Fibroblast of mammary gland (primary cell): ENCODE results near the gene CILP.
"Not testable (repeated sequence)": the region's sequence is repeated elsewhere in the genome, so short reads cannot be mapped to it uniquely, and the experiment has no call there.

Source experiments
- DNase-seq: peaks from one replicate; pipeline ENCODE4 v3.0.0-alpha.2; 2010; ENCODE audit warnings: low read depth
- H3K4me3 ChIP-seq: 2 replicates; pipeline ENCODE4 v1.5.1; 2011; ENCODE audit warnings: low read depth, mild to moderate bottlenecking, low read length, moderate library complexity; ENCODE audit not compliant: control insufficient read depth
- TF ChIP-seq, protein P1 (sequence below): conservative IDR thresholded peaks from 2 replicates; pipeline ENCODE4 v1.5.1; 2011; ENCODE audit warnings: low read depth, low read length, inconsistent platforms; ENCODE audit not compliant: control insufficient read depth, insufficient read depth

Gene CILP

DNA sequence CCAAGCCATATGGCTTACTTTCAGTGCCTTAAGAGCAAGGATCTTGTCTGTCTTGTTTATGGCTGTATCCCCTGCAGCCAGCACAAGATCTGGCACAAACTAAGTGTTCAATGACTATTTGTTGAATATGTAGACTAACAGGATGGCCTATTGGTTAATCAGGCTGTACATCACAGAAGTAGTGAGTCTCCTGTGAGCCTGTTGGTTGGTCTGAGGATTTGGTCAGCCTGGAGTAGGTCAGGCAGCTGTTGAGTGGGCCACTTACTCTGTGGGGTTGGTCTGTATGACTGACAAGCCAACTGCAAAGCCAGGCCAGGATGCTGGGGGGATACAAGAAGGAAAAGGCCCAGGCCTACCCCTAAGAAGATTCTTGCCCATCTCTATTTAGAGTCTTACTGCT lies 33.4 kb upstream of the CILP start:
- peak; percentile 20 for DNase-seq
- TF ChIP-seq, protein P1, sequence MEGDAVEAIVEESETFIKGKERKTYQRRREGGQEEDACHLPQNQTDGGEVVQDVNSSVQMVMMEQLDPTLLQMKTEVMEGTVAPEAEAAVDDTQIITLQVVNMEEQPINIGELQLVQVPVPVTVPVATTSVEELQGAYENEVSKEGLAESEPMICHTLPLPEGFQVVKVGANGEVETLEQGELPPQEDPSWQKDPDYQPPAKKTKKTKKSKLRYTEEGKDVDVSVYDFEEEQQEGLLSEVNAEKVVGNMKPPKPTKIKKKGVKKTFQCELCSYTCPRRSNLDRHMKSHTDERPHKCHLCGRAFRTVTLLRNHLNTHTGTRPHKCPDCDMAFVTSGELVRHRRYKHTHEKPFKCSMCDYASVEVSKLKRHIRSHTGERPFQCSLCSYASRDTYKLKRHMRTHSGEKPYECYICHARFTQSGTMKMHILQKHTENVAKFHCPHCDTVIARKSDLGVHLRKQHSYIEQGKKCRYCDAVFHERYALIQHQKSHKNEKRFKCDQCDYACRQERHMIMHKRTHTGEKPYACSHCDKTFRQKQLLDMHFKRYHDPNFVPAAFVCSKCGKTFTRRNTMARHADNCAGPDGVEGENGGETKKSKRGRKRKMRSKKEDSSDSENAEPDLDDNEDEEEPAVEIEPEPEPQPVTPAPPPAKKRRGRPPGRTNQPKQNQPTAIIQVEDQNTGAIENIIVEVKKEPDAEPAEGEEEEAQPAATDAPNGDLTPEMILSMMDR = no peak
- no peak overlapping the region for H3K4me3 ChIP-seq

DNA sequence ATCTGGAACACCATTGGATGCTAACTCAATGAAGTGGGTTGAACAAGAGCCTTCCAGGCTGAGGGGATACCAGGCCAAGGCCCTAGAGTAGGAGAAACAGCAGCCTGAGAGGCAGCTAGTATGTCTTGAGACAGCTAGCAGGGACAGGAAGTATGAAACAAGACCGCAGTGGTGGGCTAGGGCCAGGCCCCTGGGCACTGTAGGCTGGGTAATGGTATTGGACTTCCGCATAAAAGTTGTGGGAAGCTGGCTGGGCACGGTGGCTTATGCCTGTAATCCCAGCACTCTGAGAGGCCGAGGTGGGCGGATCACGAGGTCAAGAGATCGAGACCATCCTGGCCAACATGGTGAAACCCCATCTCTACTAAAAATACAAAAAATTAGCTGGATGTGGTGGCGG lies 25.2 kb upstream of the CILP start:
- DNase-seq, H3K4me3 ChIP-seq: not testable (repeated sequence)

DNA sequence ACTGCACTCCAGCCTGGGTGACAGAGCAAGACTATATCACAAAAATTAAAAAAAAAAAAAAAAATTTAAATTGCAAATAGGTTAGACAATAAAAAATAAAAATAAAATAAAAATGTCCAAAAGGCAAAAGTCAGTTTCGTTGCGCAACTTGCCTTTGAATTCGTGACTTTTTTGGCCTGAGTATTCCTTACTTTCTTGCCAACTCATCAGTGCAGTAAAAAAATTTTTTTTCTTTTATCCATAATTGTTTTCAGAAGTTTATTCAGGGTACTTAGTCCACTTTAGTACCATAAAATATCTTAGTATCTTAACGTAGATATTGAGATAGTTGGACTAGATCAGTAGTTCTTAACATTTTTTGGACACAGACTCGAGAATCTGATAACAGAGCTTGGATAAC lies 22.4 kb upstream of the CILP start:
- DNase-seq = peak; percentile 19

DNA sequence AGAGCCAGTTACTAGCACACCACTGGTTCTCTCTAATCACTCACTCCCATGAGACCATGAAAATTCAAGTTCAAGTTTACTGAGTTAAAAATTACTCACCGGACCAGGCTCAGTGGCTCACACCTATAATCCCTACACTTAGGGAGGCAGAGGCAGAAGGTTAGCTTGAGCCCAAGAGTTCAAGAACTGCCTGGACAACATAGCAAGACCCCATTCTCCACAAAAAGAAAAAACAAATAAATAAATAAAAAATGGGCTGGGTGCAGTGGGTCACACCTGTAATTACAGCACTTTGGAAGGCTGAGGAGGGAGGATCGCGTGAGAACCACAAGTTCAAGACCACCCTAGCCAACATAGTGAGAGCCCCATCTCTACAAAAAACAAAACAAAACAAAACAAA lies 21.2 kb upstream of the CILP start:
- DNase-seq = peak; percentile 6
- TF ChIP-seq, protein P1 = no peak
- no peak overlapping the region for H3K4me3 ChIP-seq

More for the DNA sequence above, 22.4 kb upstream of the CILP start:
- no peak overlapping the region for H3K4me3 ChIP-seq
- TF ChIP-seq, protein P1 = no peak

DNA sequence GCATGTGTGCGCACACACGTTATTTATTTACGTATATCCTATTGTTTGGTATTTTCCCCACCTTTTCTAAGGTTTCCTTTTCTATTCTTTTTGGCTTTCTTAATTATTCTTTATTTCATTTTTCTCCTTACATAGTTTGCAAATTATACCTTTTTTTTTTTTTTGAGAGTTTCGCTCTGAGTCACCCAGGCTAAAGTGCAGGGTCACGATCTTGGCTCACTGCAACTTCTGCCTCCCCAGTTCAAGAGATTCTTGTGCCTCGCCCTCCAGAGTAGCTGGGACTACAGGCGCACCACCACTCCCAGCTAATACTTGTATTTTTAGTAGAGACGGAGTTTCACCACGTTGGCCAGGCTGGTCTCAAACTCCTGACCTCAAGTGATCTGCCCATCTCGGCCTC lies 20.0 kb upstream of the CILP start:
- no peak overlapping the region for H3K4me3 ChIP-seq
- TF ChIP-seq, protein P1 = no peak
- no peak for DNase-seq

DNA sequence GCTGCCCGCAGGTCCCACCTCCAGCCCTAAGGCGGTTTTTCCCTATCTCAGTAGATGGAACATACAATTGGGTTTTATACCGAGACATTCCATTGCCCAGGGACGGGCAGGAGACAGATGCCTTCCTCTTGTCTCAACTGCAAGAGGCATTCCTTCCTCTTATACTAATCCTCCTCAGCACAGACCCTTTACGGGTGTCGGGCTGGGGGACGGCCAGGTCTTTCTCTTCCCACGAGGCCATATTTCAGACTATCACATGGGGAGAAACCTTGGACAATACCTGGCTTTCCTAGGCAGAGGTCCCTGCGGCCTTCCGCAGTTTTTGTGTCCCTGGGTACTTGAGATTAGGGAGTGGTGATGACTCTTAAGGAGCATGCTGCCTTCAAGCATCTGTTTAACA lies 15.6 kb upstream of the CILP start:
- not testable (repeated sequence) for H3K4me3 ChIP-seq, DNase-seq

DNA sequence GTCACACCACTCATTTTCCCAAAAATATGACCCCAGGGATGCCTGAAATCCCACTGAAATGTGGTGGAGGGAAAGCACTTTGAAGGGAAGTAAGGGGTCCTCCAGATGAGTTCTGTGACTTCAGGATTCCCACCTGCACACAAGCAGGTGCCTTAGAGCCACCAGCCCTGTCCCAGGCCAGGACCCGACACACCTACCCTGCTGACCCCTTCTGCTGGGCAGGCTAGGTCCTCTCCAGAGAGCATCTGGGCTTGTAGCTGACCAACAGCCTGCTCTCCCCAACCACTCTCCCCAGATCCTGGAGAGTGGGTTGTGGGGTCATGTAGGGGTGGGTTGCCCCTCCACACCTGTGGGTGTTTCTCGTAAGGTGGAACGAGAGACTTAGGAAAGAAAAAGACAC lies 14.9 kb upstream of the CILP start:
- H3K4me3 ChIP-seq = no peak overlapping the region
- TF ChIP-seq, protein P1 = no peak
- DNase-seq = no peak

DNA sequence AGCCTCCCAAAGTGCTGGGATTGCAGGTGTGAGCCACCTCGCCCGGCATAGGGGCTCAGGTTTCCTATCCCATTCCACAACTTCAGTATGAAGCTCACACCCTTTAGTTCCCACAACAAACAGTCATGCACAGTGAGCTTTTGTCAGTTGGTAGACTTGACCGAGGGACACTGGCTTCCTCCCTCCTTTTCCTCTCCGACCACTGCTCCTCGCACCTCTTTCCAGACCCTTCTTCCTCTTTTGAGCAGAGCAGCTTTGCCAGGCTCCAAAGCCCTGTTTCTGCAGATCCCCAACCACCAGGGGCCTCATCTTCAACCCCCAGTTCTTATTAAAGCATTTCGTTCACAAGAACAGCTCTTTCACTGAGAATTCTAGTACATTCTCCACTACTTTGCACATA lies 12.7 kb upstream of the CILP start:
- H3K4me3 ChIP-seq = no peak overlapping the region
- TF ChIP-seq, protein P1 = no peak

More for the DNA sequence above, 12.7 kb upstream of the CILP start:
- no peak for DNase-seq
